Fibroblast of villous mesenchyme (primary cell): ENCODE measurements around the gene FOXE1. TPM values are rescaled to one million over a fixed set of nuclear protein-coding genes. Genes with fewer than 3 reads are reported as not detected.

Experiments
- DNase-seq: peaks from one replicate; pipeline ENCODE4 v3.0.0-alpha.2; 2010; ENCODE audit warnings: low read depth
- H3K4me3 ChIP-seq: 2 replicates; pipeline ENCODE4 v1.5.1; 2011; ENCODE audit warnings: low read depth, mild to moderate bottlenecking, low read length
- total RNA-seq: library from RNA; depleted of rRNA; stranded (reverse); fragments of >200 nt; gene quantifications from 2 replicates; pipeline ENCODE4 v1.2.3, GENCODE V29; 2012
- TF ChIP-seq, protein P1 (sequence below): IDR thresholded peaks from 2 replicates; pipeline ENCODE4 v1.5.1; 2012; ENCODE audit warnings: low read depth, mild to moderate bottlenecking, low read length; ENCODE audit not compliant: insufficient read depth

Gene FOXE1
- total RNA-seq, 1 donor: under 0.01 TPM

DNA sequence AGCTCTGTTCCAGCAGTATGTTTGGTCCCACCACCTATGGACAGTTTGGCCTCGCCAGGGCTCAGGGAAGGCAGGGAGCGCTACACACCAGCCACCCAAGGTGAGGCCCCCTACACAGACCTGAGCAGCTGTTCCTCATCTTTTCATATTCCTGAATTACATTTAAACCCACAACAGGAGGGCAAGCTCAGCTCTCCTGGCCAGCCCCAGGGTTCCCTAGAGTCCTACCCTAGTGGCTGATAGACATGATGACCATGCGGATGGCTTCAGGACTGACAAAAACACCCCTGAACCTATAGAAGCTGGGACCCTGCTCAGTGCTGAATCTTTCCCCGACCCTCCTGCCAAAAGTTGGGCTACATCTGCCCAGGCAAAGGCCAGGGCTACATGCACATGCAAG, 6.7 kb upstream of the FOXE1 start:
- H3K4me3 ChIP-seq: no peak overlapping the region
- no peak for DNase-seq
- TF ChIP-seq, protein P1, sequence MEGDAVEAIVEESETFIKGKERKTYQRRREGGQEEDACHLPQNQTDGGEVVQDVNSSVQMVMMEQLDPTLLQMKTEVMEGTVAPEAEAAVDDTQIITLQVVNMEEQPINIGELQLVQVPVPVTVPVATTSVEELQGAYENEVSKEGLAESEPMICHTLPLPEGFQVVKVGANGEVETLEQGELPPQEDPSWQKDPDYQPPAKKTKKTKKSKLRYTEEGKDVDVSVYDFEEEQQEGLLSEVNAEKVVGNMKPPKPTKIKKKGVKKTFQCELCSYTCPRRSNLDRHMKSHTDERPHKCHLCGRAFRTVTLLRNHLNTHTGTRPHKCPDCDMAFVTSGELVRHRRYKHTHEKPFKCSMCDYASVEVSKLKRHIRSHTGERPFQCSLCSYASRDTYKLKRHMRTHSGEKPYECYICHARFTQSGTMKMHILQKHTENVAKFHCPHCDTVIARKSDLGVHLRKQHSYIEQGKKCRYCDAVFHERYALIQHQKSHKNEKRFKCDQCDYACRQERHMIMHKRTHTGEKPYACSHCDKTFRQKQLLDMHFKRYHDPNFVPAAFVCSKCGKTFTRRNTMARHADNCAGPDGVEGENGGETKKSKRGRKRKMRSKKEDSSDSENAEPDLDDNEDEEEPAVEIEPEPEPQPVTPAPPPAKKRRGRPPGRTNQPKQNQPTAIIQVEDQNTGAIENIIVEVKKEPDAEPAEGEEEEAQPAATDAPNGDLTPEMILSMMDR: no peak

DNA sequence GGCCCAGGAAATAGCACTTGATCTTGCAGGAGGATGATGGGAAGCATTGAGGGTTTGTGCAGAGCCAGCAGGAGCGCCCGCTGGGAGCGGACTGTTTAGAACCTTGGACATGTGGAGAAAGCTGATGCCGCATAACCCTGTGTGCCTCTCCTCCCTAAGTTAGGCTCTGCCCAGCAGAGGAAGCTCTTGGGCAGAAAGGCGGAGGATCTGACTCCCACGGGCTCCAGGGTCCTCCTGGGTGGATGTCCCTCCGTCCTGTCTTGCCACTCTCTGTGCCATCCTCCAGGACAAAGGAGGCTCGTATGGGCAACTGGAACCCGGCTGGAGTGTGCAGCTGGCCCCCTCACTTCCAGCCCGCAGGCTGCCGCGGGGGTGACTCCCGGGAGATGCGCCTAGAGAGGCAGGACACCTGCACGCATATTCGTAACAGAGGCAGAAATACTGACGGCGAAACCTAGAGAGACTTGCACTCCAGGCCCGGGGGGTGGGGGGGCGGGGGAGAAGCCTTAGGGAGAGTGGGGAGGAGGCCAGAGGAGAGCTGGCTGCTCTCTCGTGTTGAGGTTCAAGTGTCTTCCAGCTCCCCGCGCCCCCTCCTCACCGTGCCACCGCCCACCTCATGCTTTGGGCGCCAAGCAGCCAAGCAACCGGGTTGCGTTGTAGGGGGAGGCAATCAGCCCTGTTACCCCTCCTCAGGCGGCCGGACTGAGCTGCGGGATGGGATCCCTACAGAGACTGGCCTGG, 5.4 kb upstream of the FOXE1 start:
- no peak overlapping the region for H3K4me3 ChIP-seq
- no peak for DNase-seq
- TF ChIP-seq, protein P1: no peak

DNA sequence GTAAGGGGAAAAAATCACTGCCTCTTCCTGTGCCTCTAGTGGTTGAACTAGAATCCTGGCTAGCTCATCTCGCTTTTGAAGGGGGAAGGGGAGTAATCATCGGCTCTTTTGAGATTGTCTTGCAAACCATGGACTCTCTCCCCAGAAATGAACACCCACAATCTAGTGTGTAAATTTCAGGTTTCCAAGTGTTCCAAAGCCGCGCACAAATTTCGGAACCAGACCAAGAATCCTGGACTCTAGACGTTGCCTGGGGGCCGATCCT, 4.9 kb upstream of the FOXE1 start:
- no peak for DNase-seq
- no peak overlapping the region for H3K4me3 ChIP-seq
- TF ChIP-seq, protein P1: no peak

DNA sequence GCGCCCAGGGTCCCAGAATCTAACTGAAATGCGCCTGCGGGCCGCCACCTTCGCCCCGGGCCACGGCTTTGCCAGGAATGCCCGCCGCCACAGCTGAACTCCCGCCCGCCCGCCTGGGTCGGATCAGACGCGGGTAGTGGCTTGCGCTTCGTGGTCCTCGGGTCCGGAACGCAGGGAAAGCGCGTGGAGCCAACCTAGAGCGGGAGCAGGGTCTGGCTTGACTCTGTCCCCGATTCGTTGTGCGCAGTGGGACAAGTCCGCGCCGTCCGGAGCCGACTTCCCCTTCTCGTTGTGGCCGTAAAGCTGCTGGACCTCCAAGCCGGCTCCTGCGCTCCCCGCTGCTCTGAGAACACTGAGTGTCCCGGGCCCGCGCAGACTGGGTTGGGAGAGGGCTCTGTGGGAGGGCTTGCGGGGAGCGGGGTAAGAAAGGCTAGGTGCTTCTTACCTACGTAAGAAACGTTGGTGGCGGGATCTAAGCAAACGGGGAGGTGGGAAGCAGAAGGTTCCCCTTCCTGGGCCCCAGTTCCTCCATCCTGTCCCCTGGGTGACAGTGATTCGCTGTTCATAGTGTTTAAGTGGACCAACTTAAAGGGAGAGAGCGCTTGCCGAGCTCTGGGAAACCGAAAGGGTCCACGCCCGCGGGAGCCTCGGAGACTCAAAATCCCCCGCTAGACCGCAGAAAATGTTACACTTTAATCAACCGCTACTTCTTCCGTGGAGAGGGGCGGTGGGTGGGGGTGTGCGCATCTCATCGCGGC, 4.4 kb upstream of the FOXE1 start:
- TF ChIP-seq, protein P1: no peak
- no peak overlapping the region for H3K4me3 ChIP-seq
- no peak for DNase-seq

DNA sequence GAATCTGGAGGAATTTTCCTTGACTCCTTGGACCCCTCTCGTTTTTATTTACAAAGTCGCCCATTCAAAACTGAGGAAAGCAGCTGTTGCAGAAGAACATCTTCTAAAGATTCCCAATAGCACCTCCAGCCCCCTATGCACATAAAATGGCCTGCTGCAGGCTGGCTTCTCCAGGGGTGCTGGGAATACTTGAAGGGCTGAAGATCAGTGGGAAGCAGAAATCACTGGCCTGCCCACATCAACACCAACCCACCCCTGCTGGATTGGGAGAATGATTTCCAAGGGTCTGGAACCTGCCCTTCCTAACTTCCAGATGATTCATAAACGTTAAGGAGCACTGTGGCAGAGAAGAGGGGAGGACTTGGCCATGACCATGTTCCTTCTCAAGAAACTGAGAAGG, 3.0 kb upstream of the FOXE1 start:
- TF ChIP-seq, protein P1: no peak
- DNase-seq: no peak
- H3K4me3 ChIP-seq: no peak overlapping the region

DNA sequence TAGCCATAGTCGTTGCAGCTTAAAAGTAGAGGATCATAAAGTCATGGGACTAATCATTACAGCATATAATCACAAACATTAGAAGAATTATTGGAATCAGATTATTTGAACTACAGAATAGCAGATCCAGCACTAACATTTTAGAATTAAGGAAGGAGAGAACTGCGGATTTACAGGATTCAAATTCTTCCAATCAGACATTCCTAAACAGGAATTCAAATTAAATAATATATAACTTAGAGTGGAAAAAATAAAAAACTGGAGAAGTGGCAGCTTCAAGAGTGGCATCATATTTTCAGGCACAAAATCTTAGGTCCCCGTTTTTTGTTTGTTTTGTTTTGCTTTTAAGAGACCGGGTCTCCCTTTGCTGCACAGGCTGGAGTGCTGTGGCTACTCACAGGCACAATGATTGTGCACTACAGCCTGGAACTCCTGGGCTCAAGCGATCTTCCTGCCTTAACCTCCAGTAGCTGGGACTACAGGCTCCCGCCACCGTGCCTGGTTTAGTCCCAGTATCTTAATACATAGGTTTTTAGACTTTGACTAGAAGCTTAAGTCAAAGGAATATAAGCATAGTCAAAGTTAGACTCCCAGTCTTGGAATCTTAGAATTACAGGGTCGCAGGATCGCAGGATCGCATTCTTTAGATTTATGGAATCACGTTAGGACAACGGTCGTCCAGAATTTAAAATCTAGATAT, 2.1 kb upstream of the FOXE1 start:
- TF ChIP-seq, protein P1: no peak
- H3K4me3 ChIP-seq: no peak overlapping the region

More for the DNA sequence above, 2.1 kb upstream of the FOXE1 start:
- DNase-seq: no peak
